ENCODE data around the gene COG6.

DNA sequence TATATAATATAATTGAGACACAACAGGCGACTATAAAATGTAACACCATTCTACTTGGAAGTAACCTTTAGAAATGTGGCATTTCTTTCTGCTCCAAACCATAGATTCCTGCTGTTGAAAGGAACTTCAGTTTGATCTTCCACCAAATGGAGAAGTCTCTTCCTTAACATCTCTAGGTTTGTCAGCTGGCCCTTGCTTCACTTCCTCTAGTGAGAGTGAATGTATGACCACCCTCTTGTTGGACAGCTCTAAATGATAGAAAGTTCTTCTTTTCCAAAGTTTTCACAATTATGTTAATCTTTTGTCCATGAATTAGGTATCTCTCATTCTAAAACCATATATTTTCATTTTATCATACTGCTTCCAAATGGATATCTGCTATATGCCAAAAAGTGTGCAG, 13.8 kb upstream of the COG6 start:
- TF ChIP-seq, protein P1, sequence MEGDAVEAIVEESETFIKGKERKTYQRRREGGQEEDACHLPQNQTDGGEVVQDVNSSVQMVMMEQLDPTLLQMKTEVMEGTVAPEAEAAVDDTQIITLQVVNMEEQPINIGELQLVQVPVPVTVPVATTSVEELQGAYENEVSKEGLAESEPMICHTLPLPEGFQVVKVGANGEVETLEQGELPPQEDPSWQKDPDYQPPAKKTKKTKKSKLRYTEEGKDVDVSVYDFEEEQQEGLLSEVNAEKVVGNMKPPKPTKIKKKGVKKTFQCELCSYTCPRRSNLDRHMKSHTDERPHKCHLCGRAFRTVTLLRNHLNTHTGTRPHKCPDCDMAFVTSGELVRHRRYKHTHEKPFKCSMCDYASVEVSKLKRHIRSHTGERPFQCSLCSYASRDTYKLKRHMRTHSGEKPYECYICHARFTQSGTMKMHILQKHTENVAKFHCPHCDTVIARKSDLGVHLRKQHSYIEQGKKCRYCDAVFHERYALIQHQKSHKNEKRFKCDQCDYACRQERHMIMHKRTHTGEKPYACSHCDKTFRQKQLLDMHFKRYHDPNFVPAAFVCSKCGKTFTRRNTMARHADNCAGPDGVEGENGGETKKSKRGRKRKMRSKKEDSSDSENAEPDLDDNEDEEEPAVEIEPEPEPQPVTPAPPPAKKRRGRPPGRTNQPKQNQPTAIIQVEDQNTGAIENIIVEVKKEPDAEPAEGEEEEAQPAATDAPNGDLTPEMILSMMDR (conservative IDR thresholded peaks at IDR 0.05; ENCODE audit: low read length) = no peak
- no peak for TF ChIP-seq EZH2phosphoT487 (IDR thresholded peaks at IDR 0.05; ENCODE audit: borderline replicate concordance, low read depth, low read length)
